Parietal lobe (tissue), 1 donor: ENCODE results near the gene CARD10. TPM values are rescaled to one million over a fixed set of nuclear protein-coding genes. Genes with fewer than 3 reads are reported as not detected.

Experiments
- total RNA-seq: library from RNA; depleted of rRNA; stranded (reverse); fragments of >200 nt; gene quantifications from one replicate; pipeline ENCODE4 v1.2.3, GENCODE V29; 2014

Gene CARD10
- 2.2 TPM for total RNA-seq

DNA sequence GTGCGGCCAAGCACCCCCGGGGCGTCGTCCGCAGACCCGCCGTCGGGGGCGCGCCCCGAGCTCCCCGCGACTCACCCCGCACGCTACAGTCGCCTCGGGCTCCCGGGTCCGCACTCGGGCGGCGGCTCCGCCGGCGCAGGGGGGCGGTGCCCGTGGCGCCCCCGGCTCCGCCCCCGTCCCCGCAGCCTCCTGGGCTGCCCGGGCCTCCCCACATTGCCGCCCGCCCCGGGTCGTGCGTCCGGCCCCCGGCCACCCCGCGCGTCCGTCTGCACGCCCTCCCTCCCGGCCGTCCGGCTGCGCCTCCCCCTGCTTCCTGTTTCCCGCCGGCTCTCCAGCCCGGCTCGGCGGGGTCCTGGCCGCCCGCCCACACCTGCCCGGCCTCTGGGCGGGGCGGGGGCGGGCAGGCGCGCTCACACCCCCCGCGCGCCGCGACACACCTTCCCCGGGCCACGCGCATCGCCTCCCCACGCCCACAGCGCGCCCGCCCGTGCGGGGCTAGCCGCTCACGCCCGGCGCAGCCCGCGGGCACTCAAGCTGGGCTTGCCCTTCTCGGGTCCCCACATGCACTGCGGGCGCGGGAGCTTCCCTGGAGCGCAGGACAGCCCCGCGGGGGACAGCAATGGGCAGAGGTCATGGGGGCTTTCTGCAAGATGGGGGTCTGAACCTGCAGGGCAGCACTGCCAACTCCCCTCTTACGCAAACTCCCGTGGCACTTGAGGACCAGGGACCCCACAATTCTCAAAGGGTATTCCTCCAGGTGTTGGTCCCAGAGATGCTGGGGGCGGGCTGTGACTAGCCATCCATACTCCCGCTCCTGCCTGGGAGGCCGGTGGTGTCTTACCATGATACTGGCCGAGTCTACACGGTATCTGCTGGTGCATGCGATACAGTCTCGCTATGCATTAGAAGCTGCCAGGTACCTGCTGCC is at the start of gene CARD10:
Gene CARD10, minus strand, starts transcription at position 148 of the 928 bp plus-strand sequence. CDS start 215 bp downstream, outside the sequence.

GRCh38 chr22:37559901-37560607 is 40.8 kb upstream of the CARD10 start, which contains the start of gene CDC42EP1:
TSS of gene CDC42EP1 (plus strand) at chr22:37560480. CDS start at chr22:37566350, 5,870 bp downstream.

GRCh38 chr22:37486224-37486845 is 32.9 kb downstream of the CARD10 start, which contains the start of gene MFNG:
TSS of gene MFNG (minus strand) at chr22:37486384. CDS start at chr22:37486177, 207 bp downstream.

Other genes starting within 250 kb of the CARD10 start
- gene CYTH4, start 236.9 kb downstream of the CARD10 start, total RNA-seq: 1.3 TPM
- 21.9 TPM for gene ELFN2, start 91.9 kb downstream of the CARD10 start, total RNA-seq
- 3.4 TPM for gene MFNG, start 33.0 kb downstream of the CARD10 start, total RNA-seq
- 2.5 TPM for gene CDC42EP1, start 41.1 kb upstream of the CARD10 start, total RNA-seq
- not detected for gene LGALS2, start 60.7 kb upstream of the CARD10 start, total RNA-seq
- gene GGA1, start 89.4 kb upstream of the CARD10 start, total RNA-seq: 70.4 TPM
- gene SH3BP1, start 120.3 kb upstream of the CARD10 start, total RNA-seq: 0.94 TPM
- gene PDXP, start 139.3 kb upstream of the CARD10 start, total RNA-seq: 42.6 TPM
- 69.8 TPM for gene LGALS1, start 156.2 kb upstream of the CARD10 start, total RNA-seq
- 16.3 TPM for gene NOL12, start 166.9 kb upstream of the CARD10 start, total RNA-seq
- 35.7 TPM for gene TRIOBP, start 177.6 kb upstream of the CARD10 start, total RNA-seq